A673 (cell line): Measurements from ENCODE around the gene OR2F1.

Experiments
- EZH2 ChIP-seq: fragments of 200-600 bp; sonication (generic); IDR thresholded peaks from 2 replicates; pipeline ENCODE4 v1.6.1; 2017; ENCODE audit warnings: borderline replicate concordance, low read depth, mild to moderate bottlenecking, mixed read lengths, antibody characterized with exemption, low read length; ENCODE audit not compliant: poor library complexity, severe bottlenecking
- TF ChIP-seq, protein P1 (sequence below): fragments of 300-800, 200-600 bp; sonication (generic); conservative IDR thresholded peaks from 2 replicates; pipeline ENCODE4 v1.5.1; 2017; ENCODE audit warnings: low read depth, mild to moderate bottlenecking, antibody characterized with exemption, low read length, moderate library complexity, mixed read lengths

DNA sequence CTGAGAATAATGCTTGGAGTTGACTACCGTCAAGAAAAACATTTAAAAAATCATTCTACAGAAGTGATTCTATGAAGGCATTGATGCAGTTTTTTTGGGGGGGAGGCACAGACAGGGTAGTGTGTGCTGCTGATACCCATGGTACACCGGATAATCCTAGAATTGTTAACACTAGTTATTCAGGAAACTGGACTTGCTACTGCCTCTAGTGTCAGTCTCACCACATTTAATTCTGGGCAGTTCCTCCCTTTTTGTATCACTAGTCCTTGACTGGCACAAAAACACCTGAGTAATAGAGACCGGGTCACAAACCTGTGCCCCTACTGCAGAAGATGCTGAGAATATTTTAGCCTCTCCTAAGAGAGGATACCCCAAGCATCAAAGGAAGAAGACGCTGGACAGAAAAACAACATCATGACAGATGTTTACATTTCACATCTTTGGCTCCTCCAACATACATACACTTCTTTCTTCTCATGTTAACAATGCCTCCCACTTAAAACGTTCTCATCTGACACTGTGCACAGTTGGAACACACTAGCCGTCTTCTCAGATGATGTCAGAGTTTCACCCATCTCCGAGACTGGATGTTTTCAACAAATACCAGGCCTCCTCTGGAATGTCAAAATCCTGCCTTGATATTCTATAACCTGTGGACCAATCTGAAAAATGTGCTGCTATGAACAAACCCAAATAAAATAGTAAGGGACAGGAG lies 39.5 kb upstream of the OR2F1 start:
- TF ChIP-seq, protein P1, sequence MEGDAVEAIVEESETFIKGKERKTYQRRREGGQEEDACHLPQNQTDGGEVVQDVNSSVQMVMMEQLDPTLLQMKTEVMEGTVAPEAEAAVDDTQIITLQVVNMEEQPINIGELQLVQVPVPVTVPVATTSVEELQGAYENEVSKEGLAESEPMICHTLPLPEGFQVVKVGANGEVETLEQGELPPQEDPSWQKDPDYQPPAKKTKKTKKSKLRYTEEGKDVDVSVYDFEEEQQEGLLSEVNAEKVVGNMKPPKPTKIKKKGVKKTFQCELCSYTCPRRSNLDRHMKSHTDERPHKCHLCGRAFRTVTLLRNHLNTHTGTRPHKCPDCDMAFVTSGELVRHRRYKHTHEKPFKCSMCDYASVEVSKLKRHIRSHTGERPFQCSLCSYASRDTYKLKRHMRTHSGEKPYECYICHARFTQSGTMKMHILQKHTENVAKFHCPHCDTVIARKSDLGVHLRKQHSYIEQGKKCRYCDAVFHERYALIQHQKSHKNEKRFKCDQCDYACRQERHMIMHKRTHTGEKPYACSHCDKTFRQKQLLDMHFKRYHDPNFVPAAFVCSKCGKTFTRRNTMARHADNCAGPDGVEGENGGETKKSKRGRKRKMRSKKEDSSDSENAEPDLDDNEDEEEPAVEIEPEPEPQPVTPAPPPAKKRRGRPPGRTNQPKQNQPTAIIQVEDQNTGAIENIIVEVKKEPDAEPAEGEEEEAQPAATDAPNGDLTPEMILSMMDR: no peak
- no peak for TF ChIP-seq EZH2
